NCI-H526 treated with DMSO at 0.1 percent for 48 hours (cell line): ENCODE measurements around the gene CCDC24.

Experiments
- DNase-seq: peaks from one replicate; lab custom pipeline; 2025; lab: John Stamatoyannopoulos, UW

CCDC24 gene

DNA sequence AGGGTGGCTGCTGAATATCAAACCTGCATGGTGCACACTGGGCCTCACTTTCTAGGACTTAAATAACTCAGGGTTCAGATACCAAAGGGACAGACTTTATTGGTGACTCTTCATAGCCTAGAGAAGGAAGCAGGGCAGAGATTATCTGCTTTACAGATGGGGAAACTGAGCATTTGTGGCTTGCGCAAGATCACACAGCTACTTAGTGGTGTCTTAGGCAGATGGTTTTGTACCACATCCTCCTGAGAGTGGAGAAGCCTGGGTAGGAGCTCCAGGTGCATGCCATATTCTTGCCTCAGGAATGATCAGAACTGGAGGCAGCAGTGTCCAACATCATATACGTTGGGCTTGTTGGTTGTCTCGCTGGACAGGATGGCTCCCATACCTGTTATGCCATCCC lies 28.4 kb upstream of the CCDC24 start:
- no peak for DNase-seq

DNA sequence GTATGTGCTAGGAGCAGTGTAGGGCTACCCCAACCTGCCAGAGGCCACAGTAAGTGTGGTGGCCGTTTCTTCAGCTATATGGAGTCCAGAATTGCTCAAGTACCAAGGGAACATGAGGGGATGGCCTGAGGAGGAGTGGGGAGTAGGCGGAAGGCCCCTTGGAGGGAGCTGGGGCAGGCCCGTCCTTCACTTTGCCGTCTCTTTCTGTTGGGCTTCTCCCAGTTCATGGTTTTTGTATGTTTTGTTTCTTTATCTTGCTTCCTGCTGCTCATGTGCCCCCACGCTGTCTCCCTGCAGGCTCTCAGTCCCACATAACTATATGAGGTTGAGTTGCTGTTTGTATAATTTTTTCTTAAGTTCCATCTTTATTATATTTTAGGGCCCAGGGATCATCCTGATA lies 27.5 kb upstream of the CCDC24 start:
- no peak for DNase-seq

DNA sequence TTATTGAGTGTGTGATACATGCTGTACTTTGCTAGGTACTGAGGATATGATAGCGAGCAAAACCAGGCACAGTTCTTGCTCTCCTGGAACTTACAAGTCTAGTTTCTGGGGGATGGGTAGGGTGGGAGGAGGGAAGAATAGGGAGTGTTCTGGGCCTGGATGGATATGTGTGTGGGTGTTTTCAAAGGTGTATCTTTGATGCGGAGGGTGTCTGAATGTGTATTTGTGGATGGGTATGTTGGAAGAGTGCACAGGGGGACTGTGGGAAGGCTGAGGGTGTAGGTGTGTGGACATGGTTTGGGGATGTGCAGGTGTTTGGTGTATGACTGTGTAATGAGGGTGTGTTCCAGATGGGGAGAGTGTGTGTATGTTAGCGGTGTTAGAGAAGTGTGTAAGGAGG lies 26.1 kb upstream of the CCDC24 start:
- DNase-seq = no peak

DNA sequence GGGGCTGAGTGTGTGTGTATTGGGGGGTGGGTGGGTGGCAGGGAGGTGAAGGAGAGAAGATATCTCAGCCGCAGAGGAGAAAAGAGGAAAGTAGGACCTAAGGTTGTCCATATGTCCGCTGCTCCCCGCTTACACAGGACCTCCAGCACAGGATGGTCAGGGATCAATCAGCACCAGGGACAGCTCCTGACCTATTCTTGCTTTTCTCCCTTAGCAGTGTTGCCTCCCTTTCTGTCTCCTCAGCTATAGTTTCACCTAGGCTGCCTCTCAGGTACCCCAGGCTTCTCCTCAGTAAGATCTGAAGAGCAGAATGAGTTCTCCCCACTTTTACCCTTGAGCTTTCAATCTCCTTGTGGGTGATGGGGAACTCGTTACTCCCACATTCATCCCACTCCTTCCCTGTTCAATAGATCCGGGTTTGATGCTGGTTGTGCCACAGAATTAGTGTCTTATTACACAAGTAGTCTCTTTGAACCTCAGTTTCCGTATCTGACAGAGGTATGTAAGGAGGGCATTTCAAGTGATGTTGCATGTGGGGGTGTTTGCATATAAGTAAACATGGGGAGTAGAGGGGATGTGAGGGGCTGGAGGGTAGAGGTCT lies 23.0 kb upstream of the CCDC24 start:
- no peak for DNase-seq

DNA sequence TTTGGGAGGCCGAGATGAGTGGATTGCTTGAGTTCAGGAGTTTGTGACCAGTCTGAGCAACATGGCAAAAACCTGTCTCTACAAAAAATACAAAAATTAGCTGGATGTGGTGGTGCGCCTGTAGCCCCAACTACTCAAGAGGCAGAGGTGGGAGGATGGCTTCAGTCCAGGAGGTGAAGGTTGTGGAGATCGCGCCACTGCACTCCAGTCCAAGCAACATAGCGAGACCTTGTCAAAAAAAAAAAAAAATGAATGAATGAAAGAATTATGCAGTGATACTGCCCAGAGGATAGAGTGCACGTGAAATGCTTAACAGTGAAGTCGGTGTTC lies 22.0 kb upstream of the CCDC24 start:
- no peak for DNase-seq

DNA sequence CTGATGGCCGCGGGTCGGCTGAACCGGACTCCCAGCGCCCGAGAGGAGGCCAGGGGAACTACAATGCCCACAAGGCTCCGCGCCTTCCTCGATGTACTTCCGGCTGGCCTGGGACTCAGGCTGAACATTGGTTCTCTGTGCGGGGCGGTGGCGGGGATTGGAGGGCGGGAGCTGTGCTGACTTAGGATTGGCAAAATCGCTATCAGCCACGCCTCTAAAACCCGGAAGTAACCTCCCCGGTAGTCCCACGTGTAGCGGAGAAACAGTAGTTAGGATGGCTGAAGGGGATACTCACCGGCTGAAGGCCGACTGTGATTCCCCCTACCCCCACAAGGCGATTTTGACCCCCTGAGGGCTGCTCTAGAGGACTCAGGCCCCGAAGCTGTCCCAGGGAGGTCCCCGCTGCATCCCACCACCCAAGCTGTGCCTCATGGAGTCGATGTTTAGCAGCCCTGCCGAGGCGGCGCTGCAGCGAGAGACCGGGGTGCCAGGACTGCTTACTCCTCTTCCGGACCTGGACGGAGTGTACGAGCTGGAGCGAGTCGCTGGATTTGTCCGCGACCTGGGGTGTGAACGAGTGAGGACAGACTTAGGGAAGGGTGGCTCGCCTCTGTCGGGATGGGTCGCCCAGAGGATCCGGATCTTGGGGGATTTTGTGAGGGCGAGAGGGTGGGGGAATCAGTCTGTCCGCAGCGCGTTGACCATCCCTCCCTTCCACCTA lies 21.5 kb upstream of the CCDC24 start, which contains the start of gene DPH2:
DPH2 (plus strand) TSS at position 265 of the 721 bp plus-strand sequence; CDS start at position 431, 166 bp downstream.
- peak; percentile 99 for DNase-seq

DNA sequence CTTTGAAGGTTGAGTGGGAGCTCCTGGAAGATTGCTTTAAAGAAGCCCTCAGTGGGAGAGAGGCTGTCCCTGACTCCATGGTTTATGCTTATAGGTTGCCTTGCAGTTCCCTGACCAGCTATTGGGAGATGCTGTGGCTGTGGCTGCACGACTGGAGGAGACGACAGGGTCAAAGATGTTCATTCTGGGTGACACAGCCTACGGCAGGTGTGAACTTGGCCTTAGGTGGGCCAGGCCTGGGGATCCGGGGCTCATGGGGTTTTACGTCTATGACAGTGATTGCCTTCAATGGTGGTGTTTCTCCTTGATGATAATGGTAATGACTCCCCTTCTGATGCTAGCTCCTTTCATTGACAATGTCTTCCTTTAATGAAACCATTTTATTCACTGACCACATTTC lies 20.9 kb upstream of the CCDC24 start:
- DNase-seq = no peak

DNA sequence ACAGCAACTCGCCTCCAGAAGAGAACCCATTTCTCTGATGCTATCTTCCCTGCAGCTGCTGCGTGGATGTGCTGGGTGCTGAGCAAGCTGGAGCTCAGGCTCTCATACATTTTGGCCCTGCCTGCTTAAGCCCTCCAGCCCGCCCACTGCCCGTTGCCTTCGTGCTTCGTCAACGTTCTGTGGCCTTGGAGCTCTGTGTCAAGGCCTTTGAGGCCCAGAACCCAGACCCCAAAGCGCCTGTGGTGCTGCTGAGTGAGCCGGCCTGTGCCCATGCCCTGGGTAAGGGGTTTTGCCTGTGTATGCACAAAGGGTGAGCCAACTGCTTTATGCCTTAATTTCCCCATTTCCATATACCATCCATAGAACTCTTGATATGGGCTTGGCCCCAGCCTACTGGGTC lies 20.5 kb upstream of the CCDC24 start:
- no peak for DNase-seq

DNA sequence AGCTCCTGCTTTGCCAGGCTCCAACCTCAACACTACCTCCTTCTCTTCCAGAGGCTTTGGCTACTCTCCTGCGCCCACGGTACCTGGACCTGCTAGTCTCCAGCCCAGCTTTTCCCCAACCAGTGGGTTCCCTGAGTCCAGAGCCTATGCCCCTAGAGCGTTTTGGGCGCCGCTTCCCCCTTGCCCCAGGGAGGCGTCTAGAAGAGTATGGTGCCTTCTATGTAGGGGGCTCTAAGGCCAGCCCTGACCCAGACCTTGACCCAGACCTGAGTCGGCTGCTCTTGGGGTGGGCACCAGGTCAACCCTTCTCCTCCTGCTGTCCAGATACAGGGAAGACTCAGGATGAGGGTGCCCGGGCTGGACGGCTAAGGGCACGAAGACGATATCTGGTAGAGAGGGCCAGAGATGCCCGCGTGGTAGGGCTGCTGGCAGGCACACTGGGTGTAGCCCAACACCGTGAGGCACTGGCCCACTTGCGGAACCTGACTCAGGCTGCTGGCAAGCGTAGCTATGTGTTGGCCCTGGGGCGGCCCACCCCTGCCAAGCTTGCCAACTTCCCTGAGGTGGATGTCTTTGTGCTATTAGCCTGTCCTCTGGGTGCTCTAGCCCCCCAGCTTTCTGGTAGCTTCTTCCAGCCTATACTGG lies 19.9 kb upstream of the CCDC24 start:
- no peak for DNase-seq

DNA sequence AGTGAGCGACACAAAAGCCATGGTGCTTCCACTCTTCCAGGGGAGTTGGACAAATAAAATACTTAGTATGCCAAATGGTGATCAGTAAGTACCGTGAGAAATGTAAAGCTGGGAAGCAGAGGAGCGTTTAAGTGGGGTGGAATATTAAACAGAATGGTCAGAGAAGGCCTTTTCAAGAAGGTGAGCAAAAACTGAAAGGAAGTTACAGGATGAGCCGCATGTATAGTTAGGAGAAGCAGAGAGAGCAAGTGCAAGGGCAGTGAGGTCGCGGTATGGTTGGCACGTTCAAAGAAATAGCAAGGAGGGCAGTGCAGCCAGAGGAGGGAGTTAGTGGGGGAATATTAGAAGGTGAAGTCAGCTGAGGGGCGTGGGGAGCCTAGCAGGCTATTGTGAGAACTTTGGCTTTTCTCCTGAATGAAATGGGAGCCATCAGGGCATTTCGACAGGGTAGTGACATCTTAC lies 17.4 kb upstream of the CCDC24 start:
- DNase-seq = peak; percentile 77

DNA sequence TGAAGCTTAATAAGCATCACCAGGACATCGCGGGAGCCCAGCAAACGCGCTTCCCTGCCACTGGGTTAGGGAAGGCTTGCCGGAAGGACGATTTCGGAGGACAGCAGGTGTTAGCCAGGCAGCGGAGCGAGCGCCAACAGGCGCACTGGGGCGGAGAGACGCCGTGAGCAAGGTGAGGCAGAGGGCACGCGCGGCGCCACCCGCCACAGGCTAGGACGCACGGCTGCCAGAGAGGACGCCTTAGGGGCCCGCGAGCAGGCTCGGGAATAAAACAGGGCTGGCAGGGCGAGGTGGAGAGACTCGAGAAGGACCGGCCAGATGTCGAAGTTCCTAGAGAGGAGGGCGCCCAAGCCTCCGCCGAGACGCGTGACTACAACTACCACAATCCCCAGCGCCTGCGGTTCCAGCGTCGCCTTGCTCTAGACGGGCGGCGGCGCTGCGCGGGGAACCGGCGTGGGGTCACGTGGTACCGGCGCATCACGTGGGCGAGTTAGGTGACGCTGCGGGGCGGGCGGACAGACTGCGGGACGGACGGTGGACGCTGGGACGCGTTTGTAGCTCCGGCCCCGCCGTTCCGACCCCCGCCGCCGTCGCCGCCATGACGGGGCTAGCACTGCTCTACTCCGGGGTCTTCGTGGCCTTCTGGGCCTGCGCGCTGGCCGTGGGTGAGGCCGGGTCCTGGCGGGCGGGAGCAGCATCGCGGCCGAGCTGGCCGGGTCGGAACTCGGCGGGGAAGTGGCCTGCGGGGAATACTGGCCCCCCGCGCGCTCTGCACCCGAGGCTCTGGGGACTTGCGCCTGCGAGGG lies 16.8 kb upstream of the CCDC24 start, which contains the start of gene ATP6V0B:
ATP6V0B (plus strand) TSS at position 518 of the 806 bp plus-strand sequence; CDS start at position 599, 81 bp downstream.
- DNase-seq = peak; percentile 97

DNA sequence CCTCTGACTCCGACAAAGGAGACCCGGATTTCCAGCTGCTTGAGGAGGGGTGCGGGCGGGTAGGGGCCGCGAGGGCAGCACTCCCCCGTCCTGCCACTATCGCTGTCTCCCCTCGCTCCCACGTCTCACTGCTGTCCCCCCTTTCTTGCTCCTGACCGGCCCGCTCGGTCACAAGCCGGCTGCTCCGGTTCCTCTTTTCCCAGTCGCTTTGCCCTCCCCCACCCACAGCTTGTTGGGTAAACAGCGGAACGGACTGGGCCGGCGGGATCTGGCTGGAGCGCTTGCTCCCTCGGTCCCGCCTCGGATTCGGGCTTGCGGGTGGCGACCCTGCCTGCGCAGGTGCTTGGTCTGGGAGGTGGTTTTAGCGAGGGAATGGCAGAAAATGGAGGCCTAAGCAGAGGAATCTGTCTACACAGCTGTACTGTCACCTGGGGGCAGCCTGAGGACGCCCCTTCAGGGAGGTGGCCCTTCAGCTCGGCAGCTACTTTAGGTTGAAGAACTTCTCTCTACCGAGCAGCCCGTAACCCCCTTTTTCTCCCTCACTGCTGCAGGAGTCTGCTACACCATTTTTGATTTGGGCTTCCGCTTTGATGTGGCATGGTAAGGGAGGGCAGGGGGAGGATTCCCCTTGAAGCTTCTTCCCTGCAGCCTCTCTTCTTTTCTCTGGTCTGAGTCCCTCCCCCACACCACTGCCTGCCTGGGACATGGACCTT lies 16.0 kb upstream of the CCDC24 start:
- no peak for DNase-seq

DNA sequence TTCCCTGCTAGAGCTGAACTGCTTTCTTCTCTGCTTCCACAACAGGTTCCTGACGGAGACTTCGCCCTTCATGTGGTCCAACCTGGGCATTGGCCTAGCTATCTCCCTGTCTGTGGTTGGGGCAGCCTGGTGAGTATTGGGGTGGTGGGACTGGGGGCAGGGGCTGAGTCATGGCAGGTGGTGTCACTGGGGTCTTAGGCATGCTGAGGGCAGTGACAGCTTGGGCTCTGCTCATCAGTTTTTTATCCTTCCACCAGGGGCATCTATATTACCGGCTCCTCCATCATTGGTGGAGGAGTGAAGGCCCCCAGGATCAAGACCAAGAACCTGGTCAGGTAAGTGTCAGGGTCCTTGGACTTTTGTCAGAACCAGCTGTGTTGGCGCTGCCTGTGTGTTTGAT lies 15.4 kb upstream of the CCDC24 start:
- no peak for DNase-seq

DNA sequence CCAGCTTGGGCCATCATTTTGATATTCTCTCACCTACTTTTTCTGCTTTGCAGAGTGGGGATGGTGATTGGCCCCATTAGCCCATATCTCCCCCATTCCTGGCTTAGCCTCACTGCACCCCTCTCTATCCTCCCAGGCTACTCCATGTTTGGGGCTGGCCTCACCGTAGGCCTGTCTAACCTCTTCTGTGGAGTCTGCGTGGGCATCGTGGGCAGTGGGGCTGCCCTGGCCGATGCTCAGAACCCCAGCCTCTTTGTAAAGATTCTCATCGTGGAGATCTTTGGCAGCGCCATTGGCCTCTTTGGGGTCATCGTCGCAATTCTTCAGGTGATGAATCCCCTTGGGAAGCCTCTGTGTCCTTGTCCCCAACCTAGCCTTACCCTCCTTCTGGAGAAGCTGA lies 14.5 kb upstream of the CCDC24 start:
- DNase-seq = no peak

DNA sequence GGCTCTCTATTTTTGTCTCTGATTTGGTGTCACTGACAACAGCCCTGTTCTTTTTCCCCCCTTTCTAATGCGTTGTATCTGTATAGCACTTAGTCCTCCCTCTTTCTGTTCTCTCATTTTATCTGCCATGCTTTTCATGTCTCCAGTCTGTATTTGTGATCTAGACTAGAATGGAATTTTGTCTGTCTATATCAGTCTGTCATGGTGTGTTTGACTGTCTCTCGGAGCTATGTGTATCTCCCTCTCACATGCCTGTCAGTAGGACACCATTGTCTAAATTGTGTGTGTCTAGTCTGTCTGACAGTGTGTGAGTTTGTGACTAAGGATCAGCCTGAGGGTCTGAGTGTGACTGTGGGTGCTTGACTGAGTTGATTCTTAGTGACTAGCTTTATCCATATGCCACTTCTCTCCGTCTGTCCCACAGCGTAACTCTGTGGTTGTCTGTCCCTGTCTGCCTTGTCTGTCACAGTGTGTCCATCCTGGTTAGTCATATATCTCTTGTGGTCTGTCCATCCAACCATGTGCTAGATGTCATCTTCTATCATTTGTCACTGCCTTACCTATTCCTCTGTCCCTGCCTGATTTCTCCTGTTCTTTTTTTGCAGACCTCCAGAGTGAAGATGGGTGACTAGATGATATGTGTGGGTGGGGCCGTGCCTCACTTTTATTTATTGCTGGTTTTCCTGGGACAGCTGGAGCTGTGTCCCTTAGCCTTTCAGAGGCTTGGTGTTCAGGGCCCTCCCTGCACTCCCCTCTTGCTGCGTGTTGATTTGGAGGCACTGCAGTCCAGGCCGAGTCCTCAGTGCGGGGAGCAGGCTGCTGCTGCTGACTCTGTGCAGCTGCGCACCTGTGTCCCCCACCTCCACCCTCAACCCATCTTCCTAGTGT lies 13.8 kb upstream of the CCDC24 start:
- DNase-seq = no peak

DNA sequence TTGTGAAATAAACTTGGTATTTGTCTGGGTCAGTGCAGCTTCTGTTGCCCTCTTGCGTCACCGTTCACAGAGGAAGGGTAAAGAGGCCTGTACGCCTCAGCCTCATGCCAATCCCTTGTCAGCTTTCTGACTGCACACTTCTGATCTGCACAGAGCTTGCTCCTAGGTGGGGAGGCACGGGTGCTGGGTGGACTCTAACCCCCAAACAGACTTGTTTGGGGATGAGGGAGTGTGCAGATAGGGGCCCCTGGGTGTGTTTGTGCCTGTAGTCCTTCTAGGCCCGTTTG lies 13.2 kb upstream of the CCDC24 start:
- DNase-seq = no peak

DNA sequence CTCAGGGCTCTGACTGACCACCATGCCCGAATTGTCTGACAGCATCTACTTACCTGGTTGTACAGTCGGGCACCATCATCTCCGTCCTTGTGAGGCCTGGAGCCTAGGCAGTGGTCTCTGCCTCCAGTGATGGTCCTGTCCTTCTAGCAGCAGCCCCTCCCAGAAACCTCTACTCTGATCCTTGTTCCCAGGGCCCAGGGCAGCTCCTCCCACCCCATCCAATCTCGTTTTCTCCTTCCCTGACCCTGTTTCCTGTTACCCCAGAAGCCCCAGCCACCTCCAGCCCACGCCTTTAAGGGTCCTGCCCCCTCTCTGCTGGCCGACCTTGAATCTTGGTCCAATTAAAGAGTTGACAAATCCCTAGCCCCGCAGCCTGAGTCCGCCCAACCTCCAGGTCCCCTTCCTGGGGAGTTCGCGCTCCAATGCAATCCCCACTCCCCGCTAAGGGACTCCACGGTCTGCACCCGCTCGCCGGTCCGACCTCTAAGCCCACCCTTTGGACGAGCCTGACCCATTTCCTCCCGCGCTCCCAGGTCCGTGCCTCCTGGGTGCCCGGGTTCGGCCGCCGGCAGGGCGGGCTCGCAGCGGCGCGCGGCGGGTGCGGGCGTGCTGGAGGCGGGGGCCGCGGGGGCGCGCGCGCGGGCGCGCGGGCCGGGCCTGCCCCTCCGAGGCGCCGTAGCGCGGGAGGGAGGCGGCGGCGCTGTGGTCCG lies 12.7 kb upstream of the CCDC24 start, which contains the start of gene B4GALT2:
B4GALT2 (plus strand) TSS at position 660 of the 710 bp plus-strand sequence. CDS start 1,951 bp downstream, outside the sequence.
- no peak for DNase-seq

DNA sequence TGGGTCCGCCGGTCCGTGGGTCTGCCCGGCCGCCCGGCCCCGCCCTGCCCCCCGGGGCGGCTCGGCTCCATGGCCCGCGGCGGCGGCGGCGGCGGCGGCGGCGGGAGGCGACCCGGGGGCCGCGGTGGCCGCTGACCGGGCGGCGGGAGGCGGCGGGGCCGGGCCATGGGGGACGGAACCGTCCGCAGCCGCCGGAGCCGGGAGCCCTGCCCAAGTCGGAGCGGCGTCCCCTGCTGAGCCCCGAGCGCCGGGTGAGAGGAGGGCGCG lies 12.2 kb upstream of the CCDC24 start:
- no peak for DNase-seq

DNA sequence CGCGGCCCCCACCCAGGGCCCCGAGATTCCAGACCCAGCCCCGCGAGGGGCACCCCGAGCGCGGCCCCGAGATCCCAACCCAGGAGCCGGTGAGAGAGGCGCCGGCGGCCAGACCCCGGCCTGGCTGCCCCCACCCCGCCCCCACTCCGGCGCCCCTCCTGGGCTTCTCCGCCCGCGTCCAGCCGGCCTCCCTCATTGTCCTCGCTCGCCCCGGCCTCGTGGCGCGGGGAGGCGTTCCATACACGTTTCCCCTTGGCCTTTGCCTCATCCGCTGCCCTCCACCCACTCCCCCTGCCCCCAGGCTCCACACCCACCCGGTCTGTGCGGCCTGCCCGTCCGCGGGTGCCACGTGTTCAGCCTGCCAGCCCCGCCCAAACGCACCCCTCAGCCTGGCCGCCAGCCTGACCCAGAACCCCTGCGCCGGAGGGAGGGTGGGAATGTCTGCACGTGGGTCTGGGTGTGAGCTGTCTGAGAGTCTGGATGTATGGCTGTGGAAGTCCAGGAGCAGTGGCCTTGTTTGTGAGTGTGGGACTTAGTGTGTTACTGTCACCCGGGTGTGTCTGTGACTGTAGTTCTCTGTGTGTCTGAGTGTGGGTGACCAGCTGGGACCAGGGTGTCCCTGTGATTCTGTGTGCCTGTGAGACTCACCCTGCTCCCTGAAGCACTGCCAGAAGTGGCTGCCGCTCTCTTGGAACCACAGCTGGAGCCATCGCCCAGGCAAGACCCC lies 11.7 kb upstream of the CCDC24 start:
- peak; percentile 35 for DNase-seq
